MM.1S (cell line): ENCODE measurements around the gene PPP4C.

Experiments
- EZH2 ChIP-seq: fragments of 300-600 bp; sonication (generic); optimal IDR thresholded peaks from 2 replicates; pipeline ENCODE3; 2017; ENCODE audit warnings: low read depth, mild to moderate bottlenecking, antibody characterized with exemption, low read length, mixed read lengths
- TF ChIP-seq, protein P1 (sequence below): fragments of 300-600 bp; sonication (generic); IDR thresholded peaks from 2 replicates; pipeline ENCODE4 v1.5.1; 2016; ENCODE audit warnings: antibody characterized with exemption, low read length, mixed read lengths

DNA sequence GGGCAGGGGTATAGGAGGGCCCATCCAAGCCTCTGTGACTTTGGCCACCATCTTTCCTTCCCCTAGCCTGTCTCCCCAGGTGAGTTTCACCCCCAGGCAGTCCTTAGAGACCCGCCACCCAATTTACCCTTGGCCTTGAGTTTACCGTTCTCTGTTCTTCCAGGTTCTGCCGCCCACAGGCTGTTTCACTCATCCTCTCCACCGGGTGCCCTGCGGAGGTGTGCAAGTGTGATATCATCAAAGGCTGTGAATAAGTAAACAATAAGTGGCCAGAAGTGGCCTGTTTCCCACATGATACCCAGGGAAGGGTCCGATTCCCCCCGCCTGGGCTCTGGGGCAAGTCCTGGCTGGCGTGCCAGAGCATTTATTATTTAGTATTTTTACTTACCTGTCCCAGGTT is 29.6 kb upstream of the PPP4C start:
- TF ChIP-seq, protein P1, sequence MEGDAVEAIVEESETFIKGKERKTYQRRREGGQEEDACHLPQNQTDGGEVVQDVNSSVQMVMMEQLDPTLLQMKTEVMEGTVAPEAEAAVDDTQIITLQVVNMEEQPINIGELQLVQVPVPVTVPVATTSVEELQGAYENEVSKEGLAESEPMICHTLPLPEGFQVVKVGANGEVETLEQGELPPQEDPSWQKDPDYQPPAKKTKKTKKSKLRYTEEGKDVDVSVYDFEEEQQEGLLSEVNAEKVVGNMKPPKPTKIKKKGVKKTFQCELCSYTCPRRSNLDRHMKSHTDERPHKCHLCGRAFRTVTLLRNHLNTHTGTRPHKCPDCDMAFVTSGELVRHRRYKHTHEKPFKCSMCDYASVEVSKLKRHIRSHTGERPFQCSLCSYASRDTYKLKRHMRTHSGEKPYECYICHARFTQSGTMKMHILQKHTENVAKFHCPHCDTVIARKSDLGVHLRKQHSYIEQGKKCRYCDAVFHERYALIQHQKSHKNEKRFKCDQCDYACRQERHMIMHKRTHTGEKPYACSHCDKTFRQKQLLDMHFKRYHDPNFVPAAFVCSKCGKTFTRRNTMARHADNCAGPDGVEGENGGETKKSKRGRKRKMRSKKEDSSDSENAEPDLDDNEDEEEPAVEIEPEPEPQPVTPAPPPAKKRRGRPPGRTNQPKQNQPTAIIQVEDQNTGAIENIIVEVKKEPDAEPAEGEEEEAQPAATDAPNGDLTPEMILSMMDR, result no peak
- TF ChIP-seq EZH2, result no peak
